ENCODE results near the gene ATAD3A.
"Not testable (repeated sequence)": the region's sequence is repeated elsewhere in the genome, so short reads cannot be mapped to it uniquely, and the experiment has no call there.

ATAD3A gene

GRCh38 chr1:1505366-1505798 is 6.6 kb upstream of the ATAD3A start:
- not testable (repeated sequence) for DNase-seq (ENCODE audit: low read depth); H3K4me3 ChIP-seq (ENCODE audit: control insufficient read depth, low read depth, low read length)
- peak; percentile 13 for TF ChIP-seq CTCF (conservative IDR thresholded peaks at IDR 0.05; ENCODE audit: control insufficient read depth, insufficient read depth, low read depth, low read length)

- not testable (repeated sequence) for DNase-seq (ENCODE audit: low read depth); H3K4me3 ChIP-seq (ENCODE audit: control insufficient read depth, low read depth, low read length)
Measured at GRCh38 chr1:1505801-1506200, 6.2 kb upstream of the ATAD3A start.

GRCh38 chr1:1507305-1507704 is 4.7 kb upstream of the ATAD3A start:
- DNase-seq (ENCODE audit: low read depth): no peak
- no peak overlapping the region for H3K4me3 ChIP-seq (ENCODE audit: control insufficient read depth, low read depth, low read length)
- no peak for TF ChIP-seq CTCF (conservative IDR thresholded peaks at IDR 0.05; ENCODE audit: control insufficient read depth, insufficient read depth, low read depth, low read length)

- not testable (repeated sequence) for DNase-seq (ENCODE audit: low read depth); H3K4me3 ChIP-seq (ENCODE audit: control insufficient read depth, low read depth, low read length)
Measured at GRCh38 chr1:1508775-1509464, 3.0 kb upstream of the ATAD3A start.

- DNase-seq (ENCODE audit: low read depth): not testable (repeated sequence)
Measured at GRCh38 chr1:1509465-1509850, 2.5 kb upstream of the ATAD3A start.

GRCh38 chr1:1510912-1511532 is 940 bp upstream of the ATAD3A start:
- H3K4me3 ChIP-seq (ENCODE audit: control insufficient read depth, low read depth, low read length): peak overlapping the region; percentile 84
- peak; percentile 19 for DNase-seq (ENCODE audit: low read depth)
- TF ChIP-seq CTCF (conservative IDR thresholded peaks at IDR 0.05; ENCODE audit: control insufficient read depth, insufficient read depth, low read depth, low read length): no peak

More at GRCh38 chr1:1509465-1509850, 2.5 kb upstream of the ATAD3A start:
- H3K4me3 ChIP-seq (ENCODE audit: control insufficient read depth, low read depth, low read length): not testable (repeated sequence)

- peak overlapping the region; percentile 48 for H3K4me3 ChIP-seq (ENCODE audit: control insufficient read depth, low read depth, low read length)
- DNase-seq (ENCODE audit: low read depth): not testable (repeated sequence)
Measured at GRCh38 chr1:1512425-1512824, 463 bp downstream of the ATAD3A start.

- DNase-seq (ENCODE audit: low read depth): not testable (repeated sequence)
- H3K4me3 ChIP-seq (ENCODE audit: control insufficient read depth, low read depth, low read length): peak overlapping the region; percentile 31
Measured at GRCh38 chr1:1513675-1514074, 1.7 kb downstream of the ATAD3A start.

GRCh38 chr1:1514376-1514775 is 2.4 kb downstream of the ATAD3A start:
- not testable (repeated sequence) for H3K4me3 ChIP-seq (ENCODE audit: control insufficient read depth, low read depth, low read length); DNase-seq (ENCODE audit: low read depth)

GRCh38 chr1:1516923-1517322 is 5.0 kb downstream of the ATAD3A start:
- H3K4me3 ChIP-seq (ENCODE audit: control insufficient read depth, low read depth, low read length); DNase-seq (ENCODE audit: low read depth): not testable (repeated sequence)

Measured in fibroblast of mammary gland (primary cell).